ENCODE measurements around the gene SERPINB7. TPM values are rescaled to one million over a fixed set of nuclear protein-coding genes. Genes with fewer than 3 reads are reported as not detected.

Gene SERPINB7
- polyA plus RNA-seq, 1 of the 3 experiments (the other 2 are of a cell fraction) = 99.5 TPM

- no peak for DNase-seq
- Histone ChIP-seq H3K4me3 (ENCODE audit: low read depth in 2 of 2, low read length in 1 of 2) (no peak overlapping the region), H3F3A (replicated peaks; ENCODE audit: insufficient read depth) (no peaks in the 10 kb centered on the region), H3K9me2 (no peaks in the 10 kb centered on the region), H3K27ac (ENCODE audit: low read depth in 2 of 2, low read length in 1 of 2) (no peak overlapping the region), H3K4me1 (ENCODE audit: control insufficient read depth in 1 of 2, insufficient read depth in 2 of 2, low read depth in 1 of 2, low read length in 1 of 2) (0 out of 4 replicates have a peak, but pooled peaks cover 0 to 4% of the 10 kb centered on the region in 2 experiments), H2AFZ (ENCODE audit: low read depth) (no peak overlapping the region), H3K27me3 (ENCODE audit: insufficient read depth) (no peaks in the 10 kb centered on the region), H3K4me2 (no peak overlapping the region), H3K79me2 (ENCODE audit: insufficient read depth) (no peaks in the 10 kb centered on the region), H3K9ac (no peak overlapping the region), H3K9me3 (no peaks in the 10 kb centered on the region), H3K36me3 (replicated peaks in 1 of 2; ENCODE audit: control insufficient read depth in 1 of 2, insufficient read depth in 2 of 2, low read length in 1 of 2) (no peaks in the 10 kb centered on the region), H4K20me1 (ENCODE audit: insufficient read depth) (no peaks in the 10 kb centered on the region)
- 17% methylated on average over 3 of the region's 3 CpGs for WGBS (ENCODE audit: low lambda C conversion rate)
- TF ChIP-seq ZBTB33 (IDR thresholded peaks at IDR 0.05; ENCODE audit: borderline replicate concordance, low read depth) = no peak
- no peak for TF ChIP-seq YY1 (IDR thresholded peaks at IDR 0.05; ENCODE audit: low read depth)
- CTCF ChIA-PET = interaction anchor here (1.2 kb wide), 1 partner anchor 246 kb away, joined by 6 read pairs; no protein-coding TSS in a partner anchor
- POLR2A ChIA-PET = no interaction called here
Observed at GRCh38 chr18:63763831-63764600, 11.2 kb upstream of the SERPINB7 start.

- H3K9me3 ChIP-seq = no peaks in the 10 kb centered on the region
- H4K20me1 ChIP-seq (ENCODE audit: insufficient read depth) = no peaks in the 10 kb centered on the region
- H3K36me3 ChIP-seq (replicated peaks in 1 of 2; ENCODE audit: control insufficient read depth in 1 of 2, insufficient read depth in 2 of 2, low read length in 1 of 2) = no peaks in the 10 kb centered on the region
- ChIA-PET CTCF (interaction anchor here (0.7 kb wide), 1 partner anchor 187 kb away, joined by 3 read pairs; no protein-coding TSS in a partner anchor), POLR2A (no interaction called here)
- H3K9me2 ChIP-seq = no peaks in the 10 kb centered on the region
- no peaks in the 10 kb centered on the region for H3F3A ChIP-seq (replicated peaks; ENCODE audit: insufficient read depth)
- DNase-seq = no peak
- H3K9ac ChIP-seq = no peak overlapping the region
- H3K79me2 ChIP-seq (ENCODE audit: insufficient read depth) = no peaks in the 10 kb centered on the region
- no peak overlapping the region for H3K4me2 ChIP-seq
- H3K4me3 ChIP-seq (ENCODE audit: low read depth in 2 of 2, low read length in 1 of 2) = no peak overlapping the region
- 34% methylated on average over 2 of the region's 2 CpGs for WGBS (ENCODE audit: low lambda C conversion rate)
- no peaks in the 10 kb centered on the region for H3K27me3 ChIP-seq (ENCODE audit: insufficient read depth)
- 0 out of 4 replicates have a peak, but pooled peaks cover 0 to 4% of the 10 kb centered on the region in 2 experiments for H3K4me1 ChIP-seq (ENCODE audit: control insufficient read depth in 1 of 2, insufficient read depth in 2 of 2, low read depth in 1 of 2, low read length in 1 of 2)
- peak overlapping the region; percentile 17; the same call in 1 of the 2 replicates for H2AFZ ChIP-seq (ENCODE audit: low read depth)
- H3K27ac ChIP-seq (ENCODE audit: low read depth in 2 of 2, low read length in 1 of 2) = no peak overlapping the region
- TF ChIP-seq NRF1 (IDR thresholded peaks at IDR 0.05; ENCODE audit: low read depth, low read length) (no peak), SMC3 (IDR thresholded peaks at IDR 0.05; ENCODE audit: low read depth, low read length) (no peak), EZH2phosphoT487 (IDR thresholded peaks at IDR 0.05; ENCODE audit: borderline replicate concordance, low read depth) (no peak), PBX3 (IDR thresholded peaks at IDR 0.05) (no peak), FOXM1 (IDR thresholded peaks at IDR 0.05; ENCODE audit: low read depth) (no peak), IRF3 (IDR thresholded peaks at IDR 0.05; ENCODE audit: low read depth, low read length) (no peak), ZBTB33 (IDR thresholded peaks at IDR 0.05; ENCODE audit: borderline replicate concordance, low read depth) (no peak), USF1 (IDR thresholded peaks at IDR 0.05; ENCODE audit: borderline replicate concordance, low read depth) (no peak), FOSL2 (IDR thresholded peaks at IDR 0.05; ENCODE audit: borderline replicate concordance, low read depth) (no peak), RXRA (IDR thresholded peaks at IDR 0.05; ENCODE audit: borderline replicate concordance, low read depth) (no peak), RCOR1 (IDR thresholded peaks at IDR 0.05; ENCODE audit: low read length) (no peak), TEAD4 (IDR thresholded peaks at IDR 0.05; ENCODE audit: borderline replicate concordance, insufficient read depth) (no peak), REST (IDR thresholded peaks at IDR 0.05; ENCODE audit: low read depth, low read length) (no peak)
Observed at GRCh38 chr18:63765837-63766236, 9.4 kb upstream of the SERPINB7 start.

Data from SK-N-SH (cell line).